Mesendoderm (in vitro differentiated cells): ENCODE measurements around the gene FRMPD4.

Experiments
- DNase-seq: peaks from one replicate; pipeline ENCODE4 v3.0.0; 2013
- H2AK5ac ChIP-seq: 2 replicates; pipeline ENCODE4 v1.6.1; 2013; ENCODE audit warnings: low read length, inconsistent platforms
- H2BK120ac ChIP-seq: 2 replicates; pipeline ENCODE4 v1.6.1; 2013; ENCODE audit warnings: low read depth, mild to moderate bottlenecking, low read length, moderate library complexity, mixed read lengths
- H2BK15ac ChIP-seq: replicated peaks from 2 replicates; pipeline ENCODE4 v1.6.1; 2013; ENCODE audit warnings: low read depth, mild to moderate bottlenecking, moderate library complexity
- H2BK5ac ChIP-seq: 2 replicates; pipeline ENCODE4 v1.6.1; 2013; ENCODE audit warnings: low read length, inconsistent platforms
- H3K18ac ChIP-seq: 2 replicates; pipeline ENCODE4 v1.6.1; 2013; ENCODE audit warnings: mild to moderate bottlenecking, low read length, mixed read lengths
- H3K23ac ChIP-seq: one replicate; pipeline ENCODE4 v1.6.1; 2013; ENCODE audit warnings: low read length
- H3K27ac ChIP-seq: 2 replicates; pipeline ENCODE4 v1.5.1; 2013; ENCODE audit warnings: low read depth, mild to moderate bottlenecking, inconsistent platforms, low read length, moderate library complexity
- H3K27me3 ChIP-seq: 2 replicates; pipeline ENCODE4 v1.6.1; 2013; ENCODE audit warnings: low read length, control low read depth, mild to moderate bottlenecking, inconsistent platforms; ENCODE audit not compliant: insufficient read depth, poor library complexity
- H3K36me3 ChIP-seq: 2 replicates; pipeline ENCODE4 v1.6.1; 2013; ENCODE audit warnings: low read length, inconsistent platforms; ENCODE audit not compliant: control insufficient read depth, insufficient read depth
- H3K4ac ChIP-seq: one replicate; pipeline ENCODE4 v1.6.1; 2013; ENCODE audit warnings: low read depth, mild to moderate bottlenecking, low read length, moderate library complexity
- H3K4me1 ChIP-seq: 2 replicates; pipeline ENCODE4 v1.6.1; 2013; ENCODE audit warnings: low read depth, low read length, inconsistent platforms; ENCODE audit not compliant: control insufficient read depth
- H3K4me2 ChIP-seq: 2 replicates; pipeline ENCODE4 v1.6.1; 2013; ENCODE audit warnings: low read length
- H3K4me3 ChIP-seq: 2 replicates; pipeline ENCODE4 v1.5.1; 2013; ENCODE audit warnings: mild to moderate bottlenecking, low read length
- H3K56ac ChIP-seq: one replicate; pipeline ENCODE4 v1.6.1; 2013; ENCODE audit warnings: low read length
- H3K79me1 ChIP-seq: 2 replicates; pipeline ENCODE4 v1.6.1; 2013; ENCODE audit warnings: low read length, inconsistent platforms
- H3K79me2 ChIP-seq: 2 replicates; pipeline ENCODE4 v1.6.1; 2013; ENCODE audit warnings: mild to moderate bottlenecking, low read length; ENCODE audit not compliant: control insufficient read depth, insufficient read depth
- H3K9ac ChIP-seq: 2 replicates; pipeline ENCODE4 v1.6.1; 2013; ENCODE audit warnings: low read length, inconsistent platforms
- H4K5ac ChIP-seq: one replicate; pipeline ENCODE4 v1.6.1; 2013; ENCODE audit warnings: low read length
- H4K8ac ChIP-seq: one replicate; pipeline ENCODE4 v1.6.1; 2013; ENCODE audit warnings: low read depth, mild to moderate bottlenecking, control low read depth, low read length, moderate library complexity
- WGBS: extraction: QIAGEN DNeasy Blood & Tissue Kit; methylation state at CpG from one replicate; pipeline ENCODE4 v1.1.7; 2013; ENCODE audit warnings: low lambda C conversion rate, missing lambda C conversion rate; ENCODE audit not compliant: insufficient coverage; ENCODE audit errors: extremely low coverage; 5-methylcytosine and 5-hydroxymethylcytosine counted together

The FRMPD4 gene

DNA sequence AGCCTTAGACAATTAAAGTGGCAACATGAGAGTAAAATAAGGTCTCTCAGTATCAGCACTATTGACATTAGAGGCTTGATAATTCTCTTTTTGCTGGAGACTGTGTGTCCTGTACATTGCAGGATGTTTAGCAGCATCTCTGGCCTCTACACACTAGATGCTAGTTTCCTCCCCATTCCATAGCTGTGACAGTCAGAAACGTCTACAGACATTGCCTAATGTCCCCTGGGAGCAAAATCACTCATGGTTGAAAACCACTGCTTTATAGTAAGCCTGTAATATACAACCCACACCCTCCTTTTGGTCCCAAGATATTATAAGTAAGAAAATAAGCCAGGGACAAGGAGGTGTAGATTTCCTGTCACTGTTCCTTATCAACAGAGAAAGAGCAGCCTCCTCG lies 166.0 kb downstream of the FRMPD4 start:
- Histone ChIP-seq H3K18ac (no peak overlapping the region), H3K27me3 (no peaks in the 10 kb centered on the region), H3K36me3 (no peaks in the 10 kb centered on the region), H2AK5ac (no peak overlapping the region), H3K4me2 (no peak overlapping the region), H3K9ac (no peak overlapping the region), H3K4me1 (no peaks in the 10 kb centered on the region), H3K27ac (no peak overlapping the region), H3K4ac (no peak overlapping the region), H3K23ac (no peak overlapping the region), H3K79me1 (no peaks in the 10 kb centered on the region), H2BK5ac (no peak overlapping the region), H2BK15ac (no peak overlapping the region), H3K4me3 (no peak overlapping the region), H3K56ac (no peak overlapping the region), H2BK120ac (no peak overlapping the region), H3K79me2 (no peaks in the 10 kb centered on the region), H4K8ac (no peak overlapping the region), H4K5ac (no peak overlapping the region)
- no peak for DNase-seq
- WGBS: no CpG with 5 or more reads among the region's 2 CpGs

DNA sequence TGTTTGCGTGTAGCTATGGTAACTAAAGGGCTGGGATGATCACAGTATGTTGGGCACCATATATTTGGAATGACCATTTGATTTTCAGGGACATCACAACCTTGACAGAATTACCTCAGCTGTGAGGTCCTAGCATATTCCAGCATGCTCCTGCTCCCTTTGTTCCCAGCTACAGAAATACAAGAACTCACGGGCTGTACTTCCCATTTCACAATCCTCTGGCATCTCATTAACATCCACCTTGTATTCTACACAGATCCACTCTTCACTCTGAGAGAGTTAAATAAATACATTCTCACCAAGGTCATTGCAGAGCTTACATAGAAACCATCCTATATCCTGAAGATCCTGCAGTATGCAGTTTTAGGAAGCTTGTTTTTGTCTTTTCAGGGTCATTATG lies 169.7 kb downstream of the FRMPD4 start:
- H3K56ac ChIP-seq: no peak overlapping the region
- H2BK5ac ChIP-seq: no peak overlapping the region
- H3K36me3 ChIP-seq: no peaks in the 10 kb centered on the region
- H4K8ac ChIP-seq: no peak overlapping the region
- H3K9ac ChIP-seq: no peak overlapping the region
- H3K23ac ChIP-seq: no peak overlapping the region
- H2BK15ac ChIP-seq: no peak overlapping the region
- no peaks in the 10 kb centered on the region for H3K27me3 ChIP-seq
- no peak for DNase-seq
- H3K4me1 ChIP-seq: no peaks in the 10 kb centered on the region
- H3K4ac ChIP-seq: no peak overlapping the region
- no peak overlapping the region for H3K4me2 ChIP-seq
- H4K5ac ChIP-seq: no peak overlapping the region
- H3K4me3 ChIP-seq: no peak overlapping the region
- WGBS: no CpG with 5 or more reads among the region's 2 CpGs
- H2AK5ac ChIP-seq: no peak overlapping the region
- no peak overlapping the region for H3K18ac ChIP-seq
- no peak overlapping the region for H2BK120ac ChIP-seq
- no peak overlapping the region for H3K27ac ChIP-seq
- H3K79me1 ChIP-seq: no peaks in the 10 kb centered on the region
- H3K79me2 ChIP-seq: no peaks in the 10 kb centered on the region

DNA sequence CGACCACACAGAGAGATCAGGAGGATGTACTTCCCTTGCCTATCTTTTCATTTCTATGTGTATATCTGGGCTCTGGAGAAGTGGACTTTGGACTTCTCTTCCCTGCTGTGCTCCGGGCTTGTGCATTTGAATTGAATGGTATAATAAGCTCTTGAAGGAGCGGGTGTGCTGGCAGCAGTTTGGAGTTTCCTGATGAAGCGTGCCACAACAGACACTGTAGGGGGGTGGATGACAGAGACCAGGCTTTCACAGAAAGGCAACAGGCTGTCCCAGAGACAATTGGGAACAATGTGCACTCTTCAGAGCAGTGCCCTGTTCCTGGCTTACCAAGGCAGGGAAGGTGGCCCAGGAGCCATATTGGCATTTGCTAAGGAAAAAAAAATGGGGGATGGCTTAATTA lies 170.1 kb downstream of the FRMPD4 start:
- no CpG with 5 or more reads among the region's 4 CpGs for WGBS
- no peak overlapping the region for H2AK5ac ChIP-seq
- no peak overlapping the region for H3K4me2 ChIP-seq

DNA sequence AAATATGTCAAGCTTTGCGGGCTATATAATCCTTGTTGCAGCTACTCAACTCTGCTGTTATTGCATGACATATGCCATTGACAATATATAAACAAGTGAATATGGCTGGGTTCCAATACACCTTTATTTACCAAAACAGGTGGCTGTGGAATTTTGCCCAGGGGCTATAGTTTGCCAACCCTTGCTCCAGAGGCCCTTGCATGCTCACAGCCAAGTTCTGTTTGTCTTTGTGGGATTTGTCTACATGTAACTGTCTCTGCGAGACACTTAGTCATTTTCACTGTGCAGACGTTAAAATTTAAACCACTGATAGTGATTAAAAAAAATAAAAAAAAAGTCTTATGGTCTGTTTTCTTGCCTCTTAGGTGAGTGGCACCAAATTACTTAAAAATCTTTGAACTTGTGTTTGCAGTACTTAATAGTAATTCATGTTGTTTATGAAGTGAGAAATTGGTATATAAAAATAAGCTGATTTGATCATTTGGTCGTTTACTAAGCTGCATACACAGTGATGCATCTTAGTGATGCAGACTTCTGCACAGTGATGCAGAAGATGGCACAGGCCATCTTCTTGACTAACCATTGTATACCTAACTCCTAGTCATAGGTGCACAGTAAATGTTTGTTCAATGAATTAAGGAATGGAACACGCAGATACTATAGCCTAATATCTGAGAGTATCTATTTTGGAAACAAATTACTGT lies 170.9 kb downstream of the FRMPD4 start:
- Histone ChIP-seq H4K8ac (no peak overlapping the region), H4K5ac (no peak overlapping the region), H3K56ac (no peak overlapping the region), H3K4me3 (no peak overlapping the region), H2BK120ac (no peak overlapping the region), H3K36me3 (no peaks in the 10 kb centered on the region), H3K18ac (no peak overlapping the region), H3K79me2 (no peaks in the 10 kb centered on the region), H2BK5ac (no peak overlapping the region), H3K27me3 (no peaks in the 10 kb centered on the region), H2AK5ac (no peak overlapping the region), H3K4me2 (no peak overlapping the region), H3K4me1 (no peaks in the 10 kb centered on the region), H3K79me1 (no peaks in the 10 kb centered on the region), H3K23ac (no peak overlapping the region), H2BK15ac (no peak overlapping the region), H3K27ac (no peak overlapping the region), H3K9ac (no peak overlapping the region), H3K4ac (no peak overlapping the region)
- WGBS: no CpG with 5 or more reads among the region's 5 CpGs
- no peak for DNase-seq

More for the DNA sequence above, 170.1 kb downstream of the FRMPD4 start:
- H4K5ac ChIP-seq: no peak overlapping the region
- no peak overlapping the region for H3K23ac ChIP-seq
- no peak overlapping the region for H3K56ac ChIP-seq
- H3K79me1 ChIP-seq: no peaks in the 10 kb centered on the region
- no peak overlapping the region for H4K8ac ChIP-seq
- H3K4me1 ChIP-seq: no peaks in the 10 kb centered on the region
- DNase-seq: no peak
- no peaks in the 10 kb centered on the region for H3K27me3 ChIP-seq
- H2BK5ac ChIP-seq: no peak overlapping the region
- no peak overlapping the region for H2BK15ac ChIP-seq
- H3K4ac ChIP-seq: no peak overlapping the region
- no peaks in the 10 kb centered on the region for H3K79me2 ChIP-seq
- H3K4me3 ChIP-seq: no peak overlapping the region
- no peak overlapping the region for H3K18ac ChIP-seq
- no peak overlapping the region for H2BK120ac ChIP-seq
- no peak overlapping the region for H3K9ac ChIP-seq
- no peaks in the 10 kb centered on the region for H3K36me3 ChIP-seq
- no peak overlapping the region for H3K27ac ChIP-seq

DNA sequence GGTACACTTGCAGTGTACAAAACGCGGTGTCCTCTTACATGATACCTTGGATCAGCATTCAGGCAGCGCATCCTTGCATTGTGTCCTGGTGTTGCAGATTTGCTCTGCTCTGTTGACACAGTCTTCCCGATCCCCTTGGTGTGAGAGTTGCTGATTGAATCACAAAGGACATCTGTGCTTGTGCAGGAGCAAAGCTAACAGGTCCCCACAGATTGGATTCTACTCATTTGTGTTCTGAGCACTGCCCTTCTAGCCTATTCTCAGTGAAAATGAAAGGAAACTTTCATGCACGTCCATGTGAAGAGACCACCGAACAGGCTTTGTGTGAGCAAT lies 171.4 kb downstream of the FRMPD4 start:
- no peak overlapping the region for H3K18ac ChIP-seq
- H4K8ac ChIP-seq: no peak overlapping the region
- no peak overlapping the region for H3K27ac ChIP-seq
- no peak overlapping the region for H3K4me3 ChIP-seq
- H3K27me3 ChIP-seq: no peaks in the 10 kb centered on the region
- no peak overlapping the region for H3K4me2 ChIP-seq
- no peak overlapping the region for H4K5ac ChIP-seq
- no peak overlapping the region for H2AK5ac ChIP-seq
- WGBS: no CpG with 5 or more reads among the region's 6 CpGs
- DNase-seq: no peak
- no peaks in the 10 kb centered on the region for H3K79me1 ChIP-seq
- no peak overlapping the region for H2BK5ac ChIP-seq
- H3K56ac ChIP-seq: no peak overlapping the region
- no peak overlapping the region for H3K9ac ChIP-seq
- no peak overlapping the region for H3K4ac ChIP-seq
- no peak overlapping the region for H3K23ac ChIP-seq
- H2BK120ac ChIP-seq: no peak overlapping the region
- no peak overlapping the region for H2BK15ac ChIP-seq
- H3K79me2 ChIP-seq: no peaks in the 10 kb centered on the region
- H3K4me1 ChIP-seq: no peaks in the 10 kb centered on the region
- no peaks in the 10 kb centered on the region for H3K36me3 ChIP-seq

DNA sequence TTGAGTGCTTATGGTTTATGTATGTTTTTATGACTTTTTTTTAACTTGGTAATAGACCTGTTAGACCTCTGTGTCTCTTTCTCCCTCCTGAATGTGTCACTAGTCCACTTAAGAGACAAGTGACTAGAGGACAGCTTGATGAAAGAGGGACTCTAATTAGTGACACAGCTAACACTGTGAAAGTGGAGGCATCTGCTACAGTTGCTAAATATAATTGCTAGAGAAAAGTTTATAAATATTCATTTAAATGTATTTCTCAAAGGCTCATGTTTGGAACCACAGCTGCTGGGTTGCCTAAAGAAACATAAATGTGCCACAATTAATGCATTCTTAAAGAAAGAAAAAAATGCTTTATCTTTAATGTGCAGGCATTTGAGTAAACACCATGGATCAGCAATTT lies 176.4 kb downstream of the FRMPD4 start:
- H2BK15ac ChIP-seq: no peak overlapping the region
- no peak overlapping the region for H3K56ac ChIP-seq
- H4K8ac ChIP-seq: no peak overlapping the region
- H3K4me3 ChIP-seq: no peak overlapping the region
- no peak overlapping the region for H2BK120ac ChIP-seq
- H3K27ac ChIP-seq: no peak overlapping the region
- H3K79me2 ChIP-seq: no peaks in the 10 kb centered on the region
- H3K23ac ChIP-seq: no peak overlapping the region
- H3K36me3 ChIP-seq: no peaks in the 10 kb centered on the region
- no peak overlapping the region for H2AK5ac ChIP-seq
- no peak for DNase-seq
- H3K4me2 ChIP-seq: no peak overlapping the region
- H3K79me1 ChIP-seq: no peaks in the 10 kb centered on the region
- no peaks in the 10 kb centered on the region for H3K4me1 ChIP-seq
- no peak overlapping the region for H3K9ac ChIP-seq
- no peaks in the 10 kb centered on the region for H3K27me3 ChIP-seq
- H2BK5ac ChIP-seq: no peak overlapping the region
- H4K5ac ChIP-seq: no peak overlapping the region
- H3K4ac ChIP-seq: no peak overlapping the region
- no peak overlapping the region for H3K18ac ChIP-seq
